ENCODE data around the gene FYN.

Gene FYN

DNA sequence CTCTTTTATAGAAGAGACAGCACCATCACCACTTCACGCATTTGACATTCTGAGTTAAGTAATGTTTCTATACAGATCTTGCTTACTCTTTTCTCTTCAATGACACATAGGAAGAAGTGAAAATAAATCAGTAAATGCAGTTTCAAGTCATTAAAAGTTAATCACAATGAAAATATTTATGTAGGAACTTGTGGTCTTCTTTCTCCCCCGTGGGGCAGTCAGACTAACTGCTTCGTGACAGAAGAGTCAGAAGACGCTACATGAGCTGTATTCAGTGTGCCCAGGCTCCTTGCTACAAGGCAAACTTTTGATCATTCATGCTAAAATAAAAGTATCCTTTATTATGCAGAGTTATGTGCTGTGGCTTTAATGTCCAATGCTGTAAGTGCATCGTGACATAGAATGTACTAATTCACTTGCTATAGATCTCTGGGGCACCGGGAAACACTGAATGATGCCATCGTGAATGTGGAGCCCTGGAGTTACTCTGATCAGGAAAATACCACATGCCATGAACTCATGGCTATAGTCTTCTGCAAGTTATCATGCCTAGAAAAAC is 149.8 kb downstream of the FYN start:
- H3K4me3 ChIP-seq (ENCODE audit: low read depth, low read length): no peak overlapping the region
- no peak for DNase-seq (ENCODE audit: low read depth)

DNA sequence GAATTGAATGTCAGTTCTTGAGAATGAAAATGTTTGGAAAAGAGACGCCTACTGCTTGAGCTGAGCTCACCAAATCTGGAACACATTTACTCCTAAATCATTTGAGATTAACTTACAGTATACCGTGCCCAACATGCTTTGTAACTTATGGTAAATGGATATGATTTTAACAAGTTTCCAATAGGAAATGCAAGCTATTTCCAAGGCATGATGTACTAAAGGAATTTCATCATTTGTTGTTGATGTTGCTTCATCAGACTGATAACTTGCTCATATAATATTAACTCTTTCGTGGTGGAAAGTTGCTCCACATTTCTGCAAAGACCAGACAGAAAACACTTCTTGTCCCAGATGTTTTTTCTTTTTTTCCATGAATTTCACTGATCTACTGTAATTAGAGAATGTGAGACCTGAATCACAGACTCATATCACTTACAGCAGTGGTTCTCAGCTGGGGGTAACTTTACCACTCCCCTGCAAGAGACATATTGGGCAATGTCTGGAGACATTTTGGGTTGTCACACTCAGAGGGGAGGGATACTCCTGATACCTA is 151.0 kb downstream of the FYN start:
- DNase-seq (ENCODE audit: low read depth): peak; percentile 69

DNA sequence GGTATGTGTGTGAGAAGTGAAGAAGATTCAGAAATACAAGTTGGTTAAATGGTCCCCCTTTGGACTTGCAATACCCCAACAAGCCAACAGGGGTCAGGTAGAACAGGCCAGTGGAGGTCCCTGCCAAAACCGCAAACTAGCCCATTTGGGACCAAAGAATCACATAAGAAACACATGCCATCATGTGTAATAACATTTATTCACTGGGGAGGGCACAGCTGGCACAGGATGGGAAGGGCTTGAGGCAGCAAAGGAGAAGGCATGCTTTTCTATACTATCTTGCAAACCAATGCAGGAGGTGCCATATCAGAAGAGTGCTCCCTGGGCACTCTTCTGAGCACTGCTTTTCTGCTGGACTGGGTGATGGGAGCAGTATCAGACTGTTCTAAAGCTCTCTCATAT is 151.5 kb downstream of the FYN start:
- H3K4me3 ChIP-seq (ENCODE audit: low read depth, low read length): no peak overlapping the region
- DNase-seq (ENCODE audit: low read depth): peak; percentile 67

More for the DNA sequence above, 151.0 kb downstream of the FYN start:
- no peak overlapping the region for H3K4me3 ChIP-seq (ENCODE audit: low read depth, low read length)

GRCh38 chr6:111720931-111721496 is 152.2 kb downstream of the FYN start:
- H3K4me3 ChIP-seq (ENCODE audit: low read depth, low read length): no peak overlapping the region
- DNase-seq (ENCODE audit: low read depth): no peak

- no peak for DNase-seq (ENCODE audit: low read depth)
These were observed 154.3 kb downstream of the FYN start for GRCh38 chr6:111718990-111719389.

DNA sequence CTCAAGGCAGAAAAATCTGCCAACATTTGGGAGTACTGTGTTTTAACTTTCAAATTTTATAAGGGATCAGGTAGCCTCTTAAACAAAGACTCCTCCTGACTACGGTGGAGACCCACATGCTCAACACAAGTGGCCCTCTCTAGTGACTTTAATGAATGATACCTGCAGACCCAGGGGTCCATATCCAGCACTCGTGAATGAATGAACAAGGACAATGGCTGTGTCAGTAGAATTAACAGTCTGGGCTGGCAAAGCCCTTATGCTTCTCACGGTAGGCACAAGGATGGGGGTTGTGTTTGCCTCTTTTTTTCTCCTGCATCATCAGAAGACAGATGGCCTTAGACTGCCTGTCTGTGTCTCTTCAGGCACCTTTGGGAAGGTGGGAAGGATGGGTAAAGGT is 154.9 kb downstream of the FYN start:
- no peak for DNase-seq (ENCODE audit: low read depth)
- H3K4me3 ChIP-seq (ENCODE audit: low read depth, low read length): no peak overlapping the region

More at GRCh38 chr6:111718990-111719389, 154.3 kb downstream of the FYN start:
- H3K4me3 ChIP-seq (ENCODE audit: low read depth, low read length): no peak overlapping the region

DNA sequence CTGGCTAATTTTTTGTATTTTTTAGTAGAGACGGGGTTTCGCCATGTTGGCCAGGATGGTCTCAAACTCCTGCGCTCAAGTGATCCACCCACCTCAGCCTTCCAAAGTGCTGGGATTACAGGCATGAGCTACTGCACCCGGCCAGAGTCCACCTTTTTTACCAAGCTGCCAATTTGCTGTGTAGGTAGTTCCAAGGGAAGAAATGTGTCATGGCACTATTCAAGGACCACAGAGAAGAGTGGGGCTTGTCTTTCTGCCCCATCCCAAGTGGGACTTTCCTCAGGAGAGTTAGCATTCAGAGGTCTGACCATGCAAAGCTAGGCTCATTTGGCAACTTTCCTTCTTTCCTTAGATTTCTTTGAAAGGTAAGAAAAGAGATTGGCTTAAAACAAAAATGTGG is 155.6 kb downstream of the FYN start:
- H3K4me3 ChIP-seq (ENCODE audit: low read depth, low read length): no peak overlapping the region

GRCh38 chr6:111716325-111716724 is 156.9 kb downstream of the FYN start:
- H3K4me3 ChIP-seq (ENCODE audit: low read depth, low read length): no peak overlapping the region
- DNase-seq (ENCODE audit: low read depth): no peak

More for the DNA sequence above, 155.6 kb downstream of the FYN start:
- no peak for DNase-seq (ENCODE audit: low read depth)

DNA sequence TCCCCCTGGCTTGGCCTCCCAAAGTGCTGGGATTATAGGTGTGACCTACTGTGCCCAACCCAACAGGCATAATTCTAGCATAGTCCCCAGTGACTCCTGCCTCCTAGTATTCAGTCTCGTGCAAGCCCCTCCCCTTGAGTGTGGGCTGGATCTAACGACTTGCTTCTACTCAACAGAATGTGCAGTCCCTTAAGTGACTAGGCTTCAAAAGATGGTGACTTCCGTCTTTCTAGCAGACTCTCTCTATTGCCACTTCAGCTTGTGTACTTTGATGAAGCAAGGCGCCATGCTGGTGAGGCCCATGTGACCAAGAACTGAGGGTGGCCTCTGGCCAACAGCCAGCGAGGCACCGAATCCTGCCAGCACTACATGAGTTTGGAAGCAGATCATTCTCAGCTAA is 157.9 kb downstream of the FYN start:
- no peak for DNase-seq (ENCODE audit: low read depth)
- H3K4me3 ChIP-seq (ENCODE audit: low read depth, low read length): no peak overlapping the region

DNA sequence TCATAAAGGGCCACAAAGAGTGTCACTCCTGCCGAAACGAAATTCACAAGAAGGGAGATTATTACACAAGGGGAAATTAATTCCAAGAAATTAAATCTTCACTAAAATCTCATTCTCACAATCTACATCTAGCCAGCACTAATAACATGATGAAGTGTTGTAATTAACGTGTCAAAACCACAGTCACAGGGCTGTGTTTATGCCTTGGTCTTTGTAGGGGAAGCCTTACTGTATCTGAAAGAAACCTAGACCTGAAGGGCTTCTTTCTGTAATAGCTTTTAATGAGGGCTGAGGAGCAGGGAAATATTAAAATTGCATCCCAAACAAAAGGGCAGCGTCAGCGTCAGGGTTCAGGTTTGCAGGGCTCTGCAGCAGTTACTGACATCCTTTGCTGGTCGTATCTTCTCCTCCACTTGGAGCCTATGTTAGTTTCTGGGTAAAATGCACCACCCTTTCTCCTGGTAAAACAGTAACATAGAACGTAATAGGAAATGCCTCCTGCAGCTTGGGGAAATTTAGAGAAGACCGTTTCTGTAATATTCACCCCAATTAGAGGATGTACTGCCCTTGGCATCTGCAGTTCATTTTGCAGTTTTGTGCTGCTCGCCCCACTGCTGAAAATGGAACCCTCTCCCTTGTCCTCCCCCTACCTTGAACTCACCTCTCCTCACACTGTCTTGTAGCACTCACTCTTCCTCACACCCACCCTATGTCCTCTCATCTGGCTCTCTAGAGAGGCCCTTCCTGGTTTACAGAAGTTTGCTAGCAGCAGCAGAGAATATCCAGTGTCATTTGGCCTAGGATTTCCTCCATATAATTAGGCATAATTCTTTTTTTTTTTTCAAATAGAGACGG is 158.6 kb downstream of the FYN start:
- no peak for DNase-seq (ENCODE audit: low read depth)
- no peak overlapping the region for H3K4me3 ChIP-seq (ENCODE audit: low read depth, low read length)

GRCh38 chr6:111713811-111714210 is 159.4 kb downstream of the FYN start:
- DNase-seq (ENCODE audit: low read depth): no peak

GRCh38 chr6:111713236-111713635 is 160.0 kb downstream of the FYN start:
- no peak for DNase-seq (ENCODE audit: low read depth)
- no peak overlapping the region for H3K4me3 ChIP-seq (ENCODE audit: low read depth, low read length)

More at GRCh38 chr6:111713811-111714210, 159.4 kb downstream of the FYN start:
- no peak overlapping the region for H3K4me3 ChIP-seq (ENCODE audit: low read depth, low read length)

- no peak overlapping the region for H3K4me3 ChIP-seq (ENCODE audit: low read depth, low read length)
- DNase-seq (ENCODE audit: low read depth): no peak
These were observed 161.1 kb downstream of the FYN start for GRCh38 chr6:111711984-111712752.

GRCh38 chr6:111711476-111711875 is 161.8 kb downstream of the FYN start:
- no peak for DNase-seq (ENCODE audit: low read depth)
- no peak overlapping the region for H3K4me3 ChIP-seq (ENCODE audit: low read depth, low read length)

- no peak for DNase-seq (ENCODE audit: low read depth)
- no peak overlapping the region for H3K4me3 ChIP-seq (ENCODE audit: low read depth, low read length)
These were observed 162.3 kb downstream of the FYN start for GRCh38 chr6:111710911-111711310.

GRCh38 chr6:111710439-111710838 is 162.8 kb downstream of the FYN start:
- DNase-seq (ENCODE audit: low read depth): no peak

GRCh38 chr6:111709615-111710398 is 163.4 kb downstream of the FYN start:
- H3K4me3 ChIP-seq (ENCODE audit: low read depth, low read length): no peak overlapping the region
- no peak for DNase-seq (ENCODE audit: low read depth)

More at GRCh38 chr6:111710439-111710838, 162.8 kb downstream of the FYN start:
- no peak overlapping the region for H3K4me3 ChIP-seq (ENCODE audit: low read depth, low read length)

- DNase-seq (ENCODE audit: low read depth): no peak
- no peak overlapping the region for H3K4me3 ChIP-seq (ENCODE audit: low read depth, low read length)
These were observed 164.1 kb downstream of the FYN start for GRCh38 chr6:111709201-111709600.

DNA sequence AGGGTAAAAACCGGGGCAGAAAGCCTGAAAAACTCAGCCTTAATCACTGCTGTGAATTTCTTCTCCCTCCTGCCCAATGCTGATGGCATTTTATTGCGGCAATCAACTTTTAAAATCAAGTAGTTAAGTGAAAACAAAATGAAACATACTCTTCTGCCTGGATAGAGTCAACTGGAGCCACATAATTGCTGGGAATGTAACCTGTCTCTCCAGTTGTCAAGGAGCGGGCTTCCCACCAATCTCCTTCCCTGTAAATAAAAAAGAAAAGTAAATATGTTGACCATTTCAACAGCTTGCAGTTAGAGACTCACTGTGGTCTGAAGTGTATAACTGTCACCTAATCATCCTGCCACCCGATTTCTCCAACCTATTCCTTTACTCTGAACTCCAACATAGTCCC is 165.5 kb downstream of the FYN start:
- no peak overlapping the region for H3K4me3 ChIP-seq (ENCODE audit: low read depth, low read length)
- DNase-seq (ENCODE audit: low read depth): no peak

Data from skeletal muscle cell (primary cell).